Retinal pigment epithelial cell (primary cell): ENCODE results near the gene TAF8.

Source experiments
- DNase-seq: peaks from one replicate; pipeline ENCODE4 v3.0.0-alpha.2; 2010; ENCODE audit warnings: low read depth
- H3K4me3 ChIP-seq: 2 replicates; pipeline ENCODE4 v1.5.1; 2011; ENCODE audit warnings: mild to moderate bottlenecking, low read length, control low read depth, moderate library complexity
- CTCF ChIP-seq: conservative IDR thresholded peaks from 2 replicates; pipeline ENCODE4 v1.5.1; 2011; ENCODE audit warnings: low read depth, low read length, control low read depth, inconsistent platforms

Gene TAF8

GRCh38 chr6:42136508-42137193 lies 86.3 kb downstream of the TAF8 start:
- DNase-seq, result no peak
- TF ChIP-seq CTCF, result peak; percentile 59
- no peak overlapping the region for H3K4me3 ChIP-seq
